Ovary (tissue), 3 donors: ENCODE data around the gene DCDC2C.

Source experiments
- CTCF ChIP-seq, 3 donors: fragments of 450-650 bp in 2 of 3; fragments of 200-600 bp in 1 of 3; IDR thresholded peaks; one replicate each; pipeline versions ENCODE4 v1.5.1 to v1.8.0; 2016 to 2022; ENCODE audit warnings: antibody characterized with exemption in 3 of 3, mild to moderate bottlenecking in 1 of 3
- POLR2A ChIP-seq: fragments of 450-650 bp; IDR thresholded peaks from one replicate; pipeline ENCODE4 v1.6.1; 2017; ENCODE audit warnings: antibody characterized with exemption, mild to moderate bottlenecking, moderate library complexity
- donor health status: DM: no; HTN: no; CAD: no.

GRCh38 chr2:3754280-3754679 lies 50.9 kb downstream of the DCDC2C start:
- no peak for TF ChIP-seq CTCF (IDR thresholded peaks at IDR 0.05)
- no peak for TF ChIP-seq POLR2A
